BE2C (cell line): ENCODE measurements around the gene HMGXB3.

Source experiments
- DNase-seq: peaks from one replicate; pipeline ENCODE4 v3.0.0-alpha.2; 2020
- H3K27me3 ChIP-seq: fragments of 250-450 bp; sonication (Bioruptor Pico); 2 replicates; pipeline ENCODE4 v1.5.1; 2020; ENCODE audit warnings: mild to moderate bottlenecking
- H3K36me3 ChIP-seq: fragments of 250-450 bp; sonication (Bioruptor Pico); 2 replicates; pipeline ENCODE4 v1.5.1; 2020; ENCODE audit warnings: mild to moderate bottlenecking
- H3K4me1 ChIP-seq: fragments of 250-450 bp; sonication (Bioruptor Pico); 2 replicates; pipeline ENCODE4 v1.5.1; 2020
- H3K4me3 ChIP-seq: 2 replicates; pipeline ENCODE4 v1.5.1; 2011; ENCODE audit warnings: low read depth, low read length
- H3K9me3 ChIP-seq: fragments of 250-450 bp; sonication (Bioruptor Pico); 2 replicates; pipeline ENCODE4 v1.5.1; 2020
- CTCF ChIP-seq: IDR thresholded peaks from 2 replicates; pipeline ENCODE4 v1.5.1; 2012; ENCODE audit warnings: mild to moderate bottlenecking, low read depth, low read length

HMGXB3 gene

DNA sequence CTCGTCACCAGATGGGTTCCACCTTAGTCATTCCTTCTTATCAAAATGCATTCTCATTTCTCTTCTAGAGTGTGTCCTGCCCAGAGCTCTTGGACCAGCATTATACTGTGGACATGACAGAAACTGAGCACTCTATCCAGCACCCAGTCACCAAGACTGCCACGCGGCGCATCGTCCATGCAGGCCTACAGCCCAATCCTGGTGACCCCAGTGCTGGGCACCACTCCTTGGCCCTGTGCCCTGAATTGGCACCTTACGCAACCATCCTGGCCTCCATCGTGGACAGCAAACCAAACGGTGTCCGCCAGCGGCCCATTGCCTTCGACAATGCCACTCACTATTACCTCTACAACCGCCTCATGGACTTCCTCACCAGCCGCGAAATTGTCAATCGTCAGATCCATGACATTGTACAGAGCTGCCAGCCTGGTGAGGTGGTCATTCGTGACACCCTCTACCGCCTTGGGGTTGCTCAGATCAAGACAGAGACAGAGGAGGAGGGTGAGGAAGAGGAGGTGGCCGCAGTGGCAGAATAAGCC, 51.2 kb downstream of the HMGXB3 start:
- no peak overlapping the region for H3K4me3 ChIP-seq
- no peaks in the 10 kb centered on the region for H3K9me3 ChIP-seq
- no peaks in the 10 kb centered on the region for H3K4me1 ChIP-seq
- TF ChIP-seq CTCF = no peak
- no peaks in the 10 kb centered on the region for H3K27me3 ChIP-seq
- H3K36me3 ChIP-seq = peaks cover 74% of the 10 kb centered on the region
- no peak for DNase-seq

DNA sequence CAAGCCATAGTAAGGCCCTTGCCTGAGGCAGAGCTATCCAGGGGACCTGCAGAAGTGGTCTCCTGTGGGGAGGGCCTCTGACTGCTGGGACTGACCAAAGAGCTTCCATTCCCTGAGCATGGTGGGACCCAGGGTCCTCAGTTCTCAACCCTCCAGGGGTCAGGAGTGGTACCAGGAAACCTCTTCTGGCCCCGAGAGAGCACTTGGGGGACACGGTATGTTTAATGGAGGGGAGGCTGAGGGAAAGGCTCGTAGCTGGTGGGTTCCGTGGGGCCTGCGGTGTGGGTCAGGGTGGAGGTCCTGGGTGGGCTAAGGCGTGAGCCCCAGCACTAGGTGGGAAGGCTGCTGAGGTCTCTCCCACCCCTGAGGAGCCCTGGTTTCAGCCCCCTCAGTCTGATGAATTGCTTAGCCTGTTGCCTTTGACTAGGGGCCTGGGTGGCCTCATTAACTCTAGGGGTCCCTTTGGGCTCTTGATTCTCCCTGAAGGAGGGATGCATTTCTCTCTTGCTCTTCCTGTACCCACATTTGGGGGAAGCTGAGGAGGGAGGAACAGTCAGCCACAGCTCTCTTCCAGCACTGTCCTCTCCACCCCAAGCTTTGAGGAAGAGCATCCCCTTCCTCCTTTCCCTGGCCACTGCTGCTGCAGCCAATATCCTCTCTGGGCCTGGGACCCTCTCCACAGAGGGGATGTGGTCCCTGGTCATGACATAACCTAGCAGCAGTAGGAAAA, 51.9 kb downstream of the HMGXB3 start:
- TF ChIP-seq CTCF = no peak
- no peaks in the 10 kb centered on the region for H3K27me3 ChIP-seq
- no peaks in the 10 kb centered on the region for H3K4me1 ChIP-seq
- no peak overlapping the region for H3K4me3 ChIP-seq
- H3K36me3 ChIP-seq = peaks cover 68% of the 10 kb centered on the region
- no peaks in the 10 kb centered on the region for H3K9me3 ChIP-seq
- no peak for DNase-seq

- no peak for DNase-seq
- Histone ChIP-seq H3K4me1 (no peaks in the 10 kb centered on the region), H3K4me3 (no peak overlapping the region), H3K9me3 (no peaks in the 10 kb centered on the region), H3K27me3 (no peaks in the 10 kb centered on the region), H3K36me3 (peaks cover 63% of the 10 kb centered on the region)
- no peak for TF ChIP-seq CTCF
These were observed 52.6 kb downstream of the HMGXB3 start for GRCh38 chr5:150052956-150053712.

DNA sequence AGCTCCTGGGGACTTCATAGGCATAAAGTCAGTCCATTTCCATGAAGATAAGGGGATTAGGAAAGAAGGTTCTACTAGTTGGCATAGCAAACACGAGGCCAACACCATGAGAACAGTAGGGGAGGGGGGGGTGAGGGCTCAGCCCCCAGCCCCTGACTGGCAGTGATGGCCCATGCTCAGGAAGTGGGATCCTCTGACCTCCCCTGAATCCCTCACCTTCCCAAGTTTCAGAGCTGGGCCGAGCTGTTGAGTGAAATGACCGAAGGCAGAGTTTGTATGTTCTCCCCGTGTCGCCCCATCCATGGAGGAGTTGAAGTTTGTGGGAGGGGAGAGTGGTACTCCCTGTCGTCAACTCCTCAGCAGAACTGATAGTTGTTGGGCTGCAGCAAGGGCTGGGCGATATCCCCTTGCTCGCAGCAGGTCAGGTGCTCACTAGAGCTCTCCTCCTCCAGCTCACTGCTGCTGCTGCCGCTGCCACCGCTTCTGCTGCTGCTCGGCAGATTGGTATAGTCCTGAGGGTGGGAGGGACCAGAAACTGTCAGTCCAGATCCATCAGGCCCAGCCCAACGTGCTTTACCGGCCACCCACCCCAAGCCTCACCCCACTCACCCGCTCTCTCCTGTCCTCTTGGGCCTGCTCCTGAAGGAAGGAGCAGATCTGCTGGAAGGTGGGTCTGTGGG, 53.3 kb downstream of the HMGXB3 start:
- H3K4me1 ChIP-seq = no peaks in the 10 kb centered on the region
- H3K4me3 ChIP-seq = no peak overlapping the region
- H3K36me3 ChIP-seq = peaks cover 57% of the 10 kb centered on the region
- H3K27me3 ChIP-seq = no peaks in the 10 kb centered on the region
- no peak for TF ChIP-seq CTCF
- no peaks in the 10 kb centered on the region for H3K9me3 ChIP-seq
- no peak for DNase-seq

DNA sequence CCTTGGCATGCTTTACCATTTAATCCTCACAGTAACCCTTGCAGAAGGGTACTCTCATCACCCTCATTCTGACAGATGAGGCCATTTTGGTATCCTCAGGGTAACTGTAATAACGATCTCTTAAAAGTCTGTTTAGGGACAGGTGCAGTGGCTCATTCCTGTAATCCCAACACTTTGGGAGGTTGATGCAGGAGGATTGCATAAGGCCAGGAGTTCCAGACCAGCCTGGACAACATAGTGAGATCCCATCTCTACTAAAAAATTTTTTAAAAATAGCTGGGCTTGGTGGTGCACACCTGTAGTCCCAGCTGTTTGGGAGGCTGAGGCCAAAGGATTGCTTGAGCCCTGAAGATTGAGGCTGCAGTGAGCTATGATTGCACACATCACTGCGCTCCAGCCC, 54.0 kb downstream of the HMGXB3 start:
- Histone ChIP-seq H3K4me3 (no peak overlapping the region), H3K4me1 (no peaks in the 10 kb centered on the region), H3K9me3 (no peaks in the 10 kb centered on the region), H3K36me3 (peaks cover 50% of the 10 kb centered on the region), H3K27me3 (no peaks in the 10 kb centered on the region)
- TF ChIP-seq CTCF = no peak
- no peak for DNase-seq
